GM19193 (cell line): ENCODE results near the gene ZNF862.

Source experiments
- POLR2A ChIP-seq: IDR thresholded peaks from 4 replicates; pipeline ENCODE4 v1.6.1; 2011; ENCODE audit not compliant: insufficient read depth, insufficient read length; ENCODE audit errors: extremely low read depth

ZNF862 gene

GRCh38 chr7:149844445-149844844, 6.3 kb downstream of the ZNF862 start:
- TF ChIP-seq POLR2A = no peak

DNA sequence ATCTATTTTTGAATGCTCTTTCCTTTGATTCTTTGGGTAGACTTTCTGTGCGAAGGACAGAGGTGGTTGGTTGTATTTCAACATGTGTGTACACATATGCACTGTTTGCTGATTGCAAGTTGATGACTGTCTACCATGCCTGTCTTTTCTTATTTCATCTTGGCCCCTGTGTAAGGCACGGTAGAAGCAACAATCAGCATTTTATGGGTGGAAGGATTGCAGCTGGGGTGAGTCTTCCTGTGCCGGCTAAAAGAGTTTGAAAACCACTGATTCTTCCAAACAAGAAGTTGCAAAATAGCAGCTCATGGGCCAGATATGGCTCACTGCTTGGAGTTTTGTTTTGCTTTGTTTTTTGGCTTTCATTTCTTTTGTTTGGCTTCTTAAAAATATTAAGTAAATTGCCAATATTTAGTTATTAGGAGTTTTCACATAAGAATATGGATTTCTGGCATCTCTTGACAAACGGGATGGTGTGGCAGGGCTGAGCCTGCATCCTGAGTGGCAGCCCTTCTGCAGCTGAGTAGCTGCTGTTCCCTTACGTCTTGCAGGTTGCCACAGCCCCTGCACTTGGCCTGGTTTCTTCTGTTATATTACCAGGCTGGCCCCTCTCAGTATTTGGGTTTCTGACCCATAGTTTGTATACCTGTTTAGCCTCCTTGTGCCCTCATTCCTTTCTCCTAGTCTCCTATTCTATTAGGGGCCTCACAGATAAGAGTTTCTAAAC, 7.2 kb downstream of the ZNF862 start:
- no peak for TF ChIP-seq POLR2A

DNA sequence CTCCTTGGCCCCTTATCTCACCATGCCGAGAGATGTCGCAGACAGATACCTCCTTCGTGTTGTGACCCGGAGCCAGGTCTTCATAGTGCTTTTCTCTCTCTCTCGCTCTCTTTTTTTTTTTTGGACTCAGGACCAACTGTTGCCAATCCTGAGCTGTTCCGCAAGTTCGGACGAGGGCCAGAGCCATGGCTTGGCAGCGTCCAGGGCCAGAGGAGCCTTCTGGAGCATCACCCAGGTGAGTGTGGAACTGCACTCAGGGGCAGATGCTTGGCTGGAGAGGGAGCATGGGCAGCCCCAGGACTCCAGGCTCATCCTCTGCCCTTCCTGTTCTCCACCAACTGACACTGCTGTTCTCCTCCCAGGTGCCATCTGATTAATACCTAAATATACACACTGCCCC, 7.8 kb downstream of the ZNF862 start:
- no peak for TF ChIP-seq POLR2A

GRCh38 chr7:149846436-149847046, 8.4 kb downstream of the ZNF862 start:
- no peak for TF ChIP-seq POLR2A

DNA sequence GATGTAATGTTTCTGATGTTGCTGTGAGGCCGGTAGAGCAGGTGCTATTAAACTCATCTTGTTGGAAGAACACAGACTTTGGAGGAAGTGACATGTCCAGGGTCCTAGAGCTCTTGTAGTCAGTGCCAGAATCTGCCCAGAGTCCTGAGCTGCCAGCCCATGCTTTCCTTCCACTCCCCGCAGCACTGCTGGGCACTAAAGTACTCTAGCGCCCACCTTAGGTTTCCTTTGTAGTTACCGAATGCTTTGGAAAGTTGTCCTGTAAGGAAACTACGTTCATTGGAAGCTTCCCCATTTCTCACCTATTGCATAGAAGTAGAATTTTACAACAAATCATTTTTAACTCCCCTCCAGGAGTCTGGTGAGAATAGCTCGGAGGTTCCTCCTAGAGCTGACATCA, 11.0 kb downstream of the ZNF862 start:
- TF ChIP-seq POLR2A = no peak

GRCh38 chr7:149850007-149850594, 11.9 kb downstream of the ZNF862 start:
- no peak for TF ChIP-seq POLR2A

DNA sequence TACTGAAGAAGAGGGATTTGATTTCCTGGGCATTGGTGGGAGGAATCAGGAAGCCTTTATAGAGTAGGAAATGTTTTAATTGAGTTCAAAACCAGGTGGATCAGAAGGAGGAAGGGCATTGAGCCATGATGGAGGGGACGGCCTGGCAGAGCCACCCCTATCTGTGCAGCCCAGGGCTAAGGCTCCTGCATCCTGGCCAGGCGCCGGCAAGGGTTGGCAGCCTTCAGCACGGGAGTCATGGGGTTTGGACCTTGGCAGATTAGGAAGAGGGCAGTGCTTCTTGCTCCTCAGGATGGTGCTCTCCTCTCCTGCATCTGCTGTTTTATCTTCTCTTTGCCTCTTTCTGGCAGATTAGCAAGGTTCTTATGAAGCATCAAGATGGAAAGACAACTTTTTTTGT, 12.5 kb downstream of the ZNF862 start:
- TF ChIP-seq POLR2A = no peak

- TF ChIP-seq POLR2A = no peak
Measured at GRCh38 chr7:149851449-149851848, 13.3 kb downstream of the ZNF862 start.

DNA sequence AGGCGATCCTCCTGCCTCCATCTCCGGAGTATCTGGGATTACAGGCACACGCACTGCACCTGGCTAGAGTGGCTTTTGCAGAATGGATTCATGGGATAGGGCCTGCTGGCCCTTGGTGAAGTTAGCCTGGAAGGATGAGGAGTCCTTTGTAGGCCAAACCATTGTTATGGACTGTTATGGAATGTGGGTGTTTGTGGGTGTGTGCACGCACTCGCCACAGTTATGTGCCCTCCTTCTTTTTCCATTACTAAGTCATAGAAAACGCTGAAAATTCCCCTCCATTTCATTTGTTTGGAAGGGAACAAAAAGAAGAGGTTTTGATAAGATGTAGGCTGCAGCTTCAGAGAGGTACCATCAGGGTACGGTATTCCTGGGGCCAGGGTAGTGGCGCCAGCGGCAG, 15.0 kb downstream of the ZNF862 start:
- no peak for TF ChIP-seq POLR2A

GRCh38 chr7:149854611-149855360, 16.6 kb downstream of the ZNF862 start:
- TF ChIP-seq POLR2A = no peak

GRCh38 chr7:149855361-149856305, 17.5 kb downstream of the ZNF862 start:
- no peak for TF ChIP-seq POLR2A

- TF ChIP-seq POLR2A = no peak
Measured at GRCh38 chr7:149856583-149856982, 18.4 kb downstream of the ZNF862 start.

GRCh38 chr7:149859369-149859768, 21.2 kb downstream of the ZNF862 start:
- no peak for TF ChIP-seq POLR2A

DNA sequence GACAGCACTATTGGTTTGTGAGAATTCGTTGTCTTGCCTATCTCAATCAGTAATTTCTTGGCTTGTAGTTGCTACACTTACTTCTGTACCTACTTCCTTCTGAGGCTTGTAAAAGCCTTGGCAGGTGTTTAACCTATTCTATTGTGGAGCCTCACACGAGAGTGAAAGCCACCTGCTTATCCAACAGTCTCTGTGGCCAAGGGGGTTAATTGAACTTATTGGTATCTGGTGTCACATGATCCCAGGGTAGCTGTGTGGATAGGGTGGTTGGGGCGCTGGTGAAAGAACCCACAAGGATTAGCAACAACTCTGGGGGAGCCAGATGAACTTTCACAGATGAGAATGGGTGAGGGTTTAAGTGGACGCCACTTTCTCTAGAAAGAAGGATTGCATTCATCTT, 21.7 kb downstream of the ZNF862 start:
- TF ChIP-seq POLR2A = no peak

DNA sequence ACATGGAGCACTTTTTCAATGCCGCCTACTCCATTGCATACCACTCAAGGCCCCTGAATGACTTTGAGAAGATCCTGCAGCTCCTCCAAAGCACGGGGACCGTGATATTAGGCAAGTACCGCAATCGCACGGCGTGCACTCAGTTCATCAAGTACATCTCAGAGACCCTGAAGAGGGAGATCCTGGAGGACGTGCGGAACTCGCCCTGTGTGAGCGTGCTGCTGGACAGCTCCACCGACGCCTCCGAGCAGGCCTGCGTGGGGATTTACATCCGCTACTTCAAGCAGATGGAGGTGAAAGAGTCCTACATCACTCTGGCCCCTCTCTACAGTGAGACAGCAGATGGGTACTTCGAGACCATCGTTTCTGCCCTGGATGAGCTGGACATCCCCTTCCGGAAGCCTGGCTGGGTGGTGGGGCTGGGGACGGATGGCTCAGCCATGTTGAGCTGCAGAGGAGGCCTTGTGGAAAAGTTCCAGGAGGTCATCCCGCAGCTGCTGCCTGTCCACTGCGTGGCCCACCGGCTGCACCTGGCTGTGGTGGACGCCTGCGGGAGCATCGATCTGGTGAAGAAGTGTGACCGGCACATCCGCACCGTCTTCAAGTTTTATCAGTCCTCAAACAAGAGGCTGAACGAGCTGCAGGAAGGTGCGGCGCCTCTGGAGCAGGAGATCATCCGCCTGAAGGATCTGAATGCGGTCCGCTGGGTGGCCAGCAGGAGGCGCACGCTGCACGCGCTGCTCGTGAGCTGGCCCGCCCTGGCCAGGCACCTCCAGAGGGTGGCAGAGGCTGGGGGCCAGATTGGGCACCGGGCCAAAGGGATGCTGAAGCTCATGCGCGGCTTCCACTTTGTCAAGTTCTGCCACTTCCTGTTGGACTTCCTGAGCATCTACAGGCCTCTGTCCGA, 22.9 kb downstream of the ZNF862 start:
- no peak for TF ChIP-seq POLR2A
